NB4 (cell line): Measurements from ENCODE around the gene SERBP1.

Source experiments
- POLR2A ChIP-seq: IDR thresholded peaks from 2 replicates; pipeline ENCODE4 v1.6.1; 2011; ENCODE audit warnings: mild to moderate bottlenecking; ENCODE audit not compliant: insufficient read length; ENCODE audit errors: extremely low read depth
- TF ChIP-seq, protein P1 (sequence below): IDR thresholded peaks from one replicate; pipeline ENCODE4 v1.5.1; 2012; ENCODE audit warnings: low read depth, low read length

GRCh38 chr1:67427465-67427864 lies 2.7 kb downstream of the SERBP1 start:
- TF ChIP-seq POLR2A = no peak
- TF ChIP-seq, protein P1, sequence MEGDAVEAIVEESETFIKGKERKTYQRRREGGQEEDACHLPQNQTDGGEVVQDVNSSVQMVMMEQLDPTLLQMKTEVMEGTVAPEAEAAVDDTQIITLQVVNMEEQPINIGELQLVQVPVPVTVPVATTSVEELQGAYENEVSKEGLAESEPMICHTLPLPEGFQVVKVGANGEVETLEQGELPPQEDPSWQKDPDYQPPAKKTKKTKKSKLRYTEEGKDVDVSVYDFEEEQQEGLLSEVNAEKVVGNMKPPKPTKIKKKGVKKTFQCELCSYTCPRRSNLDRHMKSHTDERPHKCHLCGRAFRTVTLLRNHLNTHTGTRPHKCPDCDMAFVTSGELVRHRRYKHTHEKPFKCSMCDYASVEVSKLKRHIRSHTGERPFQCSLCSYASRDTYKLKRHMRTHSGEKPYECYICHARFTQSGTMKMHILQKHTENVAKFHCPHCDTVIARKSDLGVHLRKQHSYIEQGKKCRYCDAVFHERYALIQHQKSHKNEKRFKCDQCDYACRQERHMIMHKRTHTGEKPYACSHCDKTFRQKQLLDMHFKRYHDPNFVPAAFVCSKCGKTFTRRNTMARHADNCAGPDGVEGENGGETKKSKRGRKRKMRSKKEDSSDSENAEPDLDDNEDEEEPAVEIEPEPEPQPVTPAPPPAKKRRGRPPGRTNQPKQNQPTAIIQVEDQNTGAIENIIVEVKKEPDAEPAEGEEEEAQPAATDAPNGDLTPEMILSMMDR = no peak
